Activated CD8-positive, alpha-beta memory T cell treated with anti-CD3 and anti-CD28 coated beads, Interleukin-2, amount 50 U/mL, for 24 hours (primary cell): Measurements from ENCODE around the gene PPM1H.

Experiments
- DNase-seq: peaks from one replicate; pipeline ENCODE4 v3.0.0-alpha.2; 2020; ENCODE audit errors: extremely low read depth

The PPM1H gene

DNA sequence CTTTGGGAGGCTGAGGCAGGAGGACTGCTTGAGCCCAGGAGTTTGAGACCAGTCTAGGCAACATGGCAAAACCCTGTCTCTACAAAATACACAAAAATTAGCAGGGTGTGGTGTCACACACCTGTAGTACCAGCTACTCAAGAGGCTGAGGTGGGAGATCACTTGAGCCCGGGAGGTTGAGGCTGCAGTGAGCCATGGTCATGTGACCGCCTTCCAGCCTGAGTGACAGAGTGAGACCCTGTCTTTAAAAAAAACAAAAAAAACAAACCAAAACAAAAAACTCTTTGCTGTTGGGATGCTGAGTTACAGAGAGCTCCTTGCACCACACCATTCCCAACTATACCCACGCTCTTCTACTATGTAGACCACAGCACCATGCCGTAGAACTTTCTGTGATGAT lies 221.2 kb downstream of the PPM1H start:
- no peak for DNase-seq

DNA sequence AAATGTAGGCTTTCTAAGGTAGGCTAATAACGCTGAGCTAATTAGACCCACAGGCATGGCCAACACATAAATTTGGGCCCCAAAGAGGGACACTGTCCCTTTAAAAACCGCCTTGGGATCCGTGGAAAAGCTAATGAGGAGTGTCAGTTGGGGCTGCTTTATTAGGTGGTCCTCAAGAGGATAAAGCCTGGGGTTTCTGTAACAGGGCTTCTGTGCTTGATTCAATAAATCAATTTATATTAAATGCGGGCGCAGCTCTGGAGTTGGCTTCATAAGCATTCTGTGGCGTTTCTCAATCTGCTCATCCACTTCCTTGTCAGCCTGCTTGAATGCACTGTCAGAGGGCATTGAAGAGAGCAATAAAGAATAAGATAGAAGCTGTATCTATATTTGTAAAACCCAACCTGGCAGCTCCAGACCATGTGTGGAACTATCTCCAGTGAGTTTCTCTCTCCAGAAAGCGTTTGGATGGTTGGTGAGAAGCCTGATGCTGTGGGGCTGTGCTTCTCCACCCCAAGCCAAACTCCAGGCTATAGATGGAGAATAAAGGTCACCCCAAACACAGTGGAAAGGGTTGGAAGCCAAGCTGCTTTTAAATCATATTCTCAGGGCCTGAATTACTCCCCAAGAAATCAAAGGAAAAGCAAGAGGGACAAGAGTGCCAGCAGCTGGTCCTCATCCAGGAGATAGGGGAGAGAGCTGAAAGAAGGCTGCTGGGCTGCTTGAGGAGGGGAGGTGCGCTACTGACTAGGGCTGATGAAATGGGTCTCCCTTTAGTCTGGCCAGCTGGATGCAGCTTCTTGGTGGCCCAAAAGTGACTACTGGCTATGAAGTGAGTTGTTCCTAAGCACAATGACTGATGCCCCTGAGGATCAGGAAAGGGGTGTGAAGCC lies 222.0 kb downstream of the PPM1H start:
- no peak for DNase-seq

DNA sequence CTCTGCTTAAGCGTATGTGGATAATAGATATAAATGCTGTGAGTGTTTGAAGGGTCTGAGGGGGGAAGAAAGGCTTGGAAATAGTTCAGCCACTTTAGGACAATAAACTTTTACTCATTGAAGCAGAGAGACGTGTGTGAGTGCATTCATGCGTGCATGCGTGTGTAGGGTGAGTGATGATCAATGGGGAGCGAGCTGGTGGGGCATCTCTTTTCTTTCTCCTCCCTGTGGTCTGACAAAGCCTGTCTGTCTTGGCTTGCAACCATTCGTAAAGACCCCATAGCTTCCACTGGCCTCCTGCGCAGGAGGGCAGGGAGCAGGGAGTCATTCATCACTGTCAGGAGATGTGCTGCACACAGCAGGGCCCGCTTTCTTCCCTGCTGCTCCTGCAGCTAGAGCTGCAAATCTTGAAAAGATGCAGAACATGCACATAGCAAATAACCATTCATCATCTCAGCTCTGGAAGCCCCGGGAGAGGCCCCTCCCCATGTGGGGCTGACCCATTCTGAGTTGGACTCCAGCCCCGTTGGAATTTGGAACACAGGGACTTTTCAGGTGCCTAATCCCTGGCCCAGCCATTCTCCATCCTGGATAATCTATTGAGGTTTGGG lies 223.2 kb downstream of the PPM1H start:
- no peak for DNase-seq

DNA sequence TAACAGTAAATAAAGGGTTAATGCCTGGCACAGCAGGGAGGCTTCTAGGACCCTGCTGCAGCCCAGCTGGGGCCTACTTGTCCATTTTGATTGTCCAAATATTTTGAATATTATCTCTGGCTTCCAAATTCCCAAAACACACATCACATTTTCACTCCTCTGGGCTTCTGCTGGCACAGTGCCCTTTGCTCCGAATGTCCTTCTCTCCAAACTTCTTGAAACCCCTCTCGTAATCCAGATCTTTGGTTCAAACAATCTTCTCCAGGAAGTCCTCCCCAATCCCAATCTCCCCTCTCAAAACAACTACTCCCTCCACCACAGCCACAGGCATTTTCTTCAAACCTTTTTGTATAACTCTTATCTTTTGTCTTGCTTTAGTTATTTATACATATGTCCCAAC lies 225.6 kb downstream of the PPM1H start:
- no peak for DNase-seq

DNA sequence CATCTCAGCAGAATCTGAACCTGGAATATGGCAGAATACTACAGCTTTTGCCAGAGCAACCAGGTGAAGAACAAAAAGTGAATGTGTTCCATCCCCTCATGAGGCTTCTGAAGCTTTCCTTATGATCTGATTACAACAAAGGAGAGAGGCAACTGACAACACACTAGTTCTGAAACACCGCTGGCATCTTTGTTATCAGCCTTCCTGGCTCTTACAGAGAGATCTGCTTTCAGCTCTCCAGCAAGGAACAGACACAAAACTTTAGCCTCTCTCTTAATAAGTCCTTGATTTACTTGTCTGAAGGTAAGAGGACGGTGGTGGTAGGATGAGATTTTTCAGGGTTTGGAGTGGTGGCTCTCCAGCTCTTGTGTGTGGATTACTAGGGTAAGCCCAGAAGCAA lies 227.0 kb downstream of the PPM1H start:
- no peak for DNase-seq

DNA sequence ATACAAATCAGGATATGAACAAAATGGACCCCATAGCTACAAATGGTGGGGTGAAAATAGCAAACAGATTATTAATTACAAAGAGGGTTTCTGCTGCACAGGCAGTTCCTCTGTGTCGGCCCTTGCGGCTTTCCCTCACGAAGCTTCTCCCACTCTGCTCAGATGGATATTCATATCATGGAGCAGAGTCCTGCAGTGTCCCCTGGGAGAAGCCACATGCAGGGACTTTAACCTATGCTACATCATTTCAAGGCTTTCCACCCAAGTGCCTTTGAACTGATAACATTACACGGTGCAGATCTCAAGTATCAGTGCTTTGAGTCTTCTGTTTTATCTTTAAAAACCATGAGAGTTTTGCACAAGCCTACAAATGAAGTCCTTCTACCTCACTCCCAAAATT lies 229.1 kb downstream of the PPM1H start:
- no peak for DNase-seq

DNA sequence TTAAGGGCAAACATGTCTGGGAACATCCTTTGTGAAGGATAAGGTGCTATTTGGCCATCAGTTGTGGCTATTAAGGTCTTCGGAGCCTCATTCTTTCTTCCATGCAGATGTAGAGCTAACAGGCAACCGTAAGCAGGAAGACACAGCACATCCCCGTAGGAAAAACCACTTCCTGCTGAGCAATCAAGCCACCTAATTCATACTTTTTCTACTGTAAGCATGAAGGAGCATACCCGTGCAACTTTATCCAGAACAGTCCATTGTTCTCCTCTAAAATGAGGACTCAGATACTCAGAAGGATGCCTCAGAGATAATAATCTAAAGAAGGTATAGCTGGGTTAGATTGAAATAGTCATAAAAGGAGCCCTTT lies 232.0 kb downstream of the PPM1H start:
- DNase-seq: no peak

DNA sequence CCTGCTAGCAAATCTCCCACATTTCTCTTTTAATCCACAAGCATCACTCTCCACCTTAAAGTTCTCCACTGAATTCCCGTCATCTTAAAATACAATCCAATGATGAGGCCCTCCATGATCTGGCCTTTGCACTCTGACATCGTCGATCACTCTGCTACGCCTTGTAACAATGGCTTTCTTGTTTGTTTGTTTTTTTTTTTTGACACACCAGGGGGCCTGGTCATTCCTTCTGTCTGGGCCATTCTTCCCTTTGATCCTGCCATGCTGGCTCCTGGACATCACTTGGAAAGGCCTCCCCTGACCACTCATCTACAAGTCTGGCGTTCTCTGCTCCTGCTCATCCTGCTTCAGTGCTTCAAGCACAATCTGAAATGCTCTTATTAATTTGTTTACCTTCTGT lies 233.5 kb downstream of the PPM1H start:
- DNase-seq: no peak

DNA sequence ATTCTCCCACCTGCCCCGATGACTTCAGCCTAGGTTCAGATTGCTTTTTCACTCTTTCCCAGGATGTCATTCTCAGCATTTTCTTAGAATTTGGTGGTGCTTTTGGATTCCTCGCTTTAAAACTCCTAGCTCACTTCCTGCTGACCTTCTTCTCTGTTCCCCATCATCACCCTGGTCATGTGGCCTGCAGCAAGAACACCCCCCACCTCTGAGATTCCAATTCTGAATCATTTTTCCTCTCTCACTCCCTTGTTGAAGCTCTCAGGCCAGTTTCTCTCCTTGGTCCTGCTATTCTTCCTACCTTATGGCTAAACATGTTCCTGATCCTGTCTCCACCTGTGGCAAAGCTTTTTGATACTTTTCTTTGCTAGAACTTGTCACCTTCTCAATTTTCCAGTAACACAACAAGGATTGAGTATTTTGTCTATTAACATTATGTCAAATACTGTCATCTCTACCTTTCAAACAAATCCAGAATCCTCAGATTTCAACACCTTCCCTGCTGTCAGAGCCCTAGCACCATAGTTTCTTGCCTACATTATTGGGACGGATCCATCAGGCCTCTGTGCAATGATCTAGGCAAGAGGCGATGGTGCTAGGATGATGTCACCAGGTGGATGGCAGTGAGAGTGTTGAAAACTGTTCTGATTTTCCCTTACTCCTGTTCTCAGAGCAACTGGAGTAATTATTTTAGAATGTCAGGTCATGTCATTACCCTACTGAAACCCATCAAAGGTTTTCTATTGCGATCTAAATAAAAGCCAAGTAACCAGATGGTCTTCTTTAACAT lies 234.7 kb downstream of the PPM1H start:
- no peak for DNase-seq

DNA sequence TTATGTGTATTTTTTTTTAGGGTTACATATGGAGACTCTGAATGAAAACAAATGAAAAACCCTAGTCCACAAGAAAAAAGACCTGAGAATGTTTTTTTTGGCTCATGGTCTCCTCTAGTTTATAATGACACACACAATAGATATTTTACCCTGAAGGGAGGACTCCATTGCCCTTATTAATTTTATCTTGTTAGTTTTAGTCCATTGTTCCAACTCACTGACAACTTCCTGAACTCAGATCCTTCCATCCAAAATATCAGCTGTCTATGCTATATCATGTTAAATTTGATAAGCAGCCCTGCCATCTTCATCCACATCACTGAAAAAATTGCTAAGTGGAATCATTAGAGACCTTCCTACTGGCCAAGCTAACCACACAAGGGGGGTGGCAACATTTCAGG lies 236.2 kb downstream of the PPM1H start:
- DNase-seq: no peak

DNA sequence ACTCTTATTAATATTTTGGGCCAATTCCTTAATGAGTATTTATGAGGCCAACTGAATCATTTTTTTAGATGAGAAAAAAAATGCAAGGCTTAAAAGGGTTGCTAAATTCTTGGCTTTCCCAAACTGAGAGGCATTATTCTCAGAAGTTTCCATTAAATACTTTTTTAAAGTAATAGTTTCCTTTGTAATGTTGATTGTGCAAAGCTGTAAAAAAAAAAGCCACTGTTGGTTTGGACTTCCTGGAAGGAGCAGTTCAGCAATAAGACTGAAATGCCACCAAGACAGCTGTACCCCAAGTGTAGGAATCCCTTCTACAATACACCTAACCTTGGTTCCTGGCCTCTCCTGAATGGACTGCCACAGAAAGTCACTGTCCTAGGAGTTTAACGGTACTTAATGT lies 237.1 kb downstream of the PPM1H start:
- no peak for DNase-seq

DNA sequence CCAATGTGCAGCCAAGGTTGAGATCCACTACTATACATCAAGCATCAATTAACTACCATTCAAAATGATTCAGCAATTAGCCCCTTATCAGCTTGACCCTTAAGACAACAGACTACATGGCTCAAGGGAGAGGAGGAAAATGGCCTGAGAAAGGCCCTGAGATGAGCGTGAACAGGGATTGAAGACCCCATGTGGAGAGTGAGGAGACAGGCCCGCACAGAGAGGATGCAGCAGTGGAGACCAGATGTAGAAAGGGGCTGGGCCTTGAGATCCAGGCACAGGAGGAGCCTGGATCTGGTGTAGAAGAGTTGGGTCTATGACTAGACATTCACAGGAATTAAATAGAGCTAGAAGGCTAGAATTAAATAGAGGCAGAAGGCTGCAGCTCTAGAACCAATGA lies 239.3 kb downstream of the PPM1H start:
- no peak for DNase-seq

DNA sequence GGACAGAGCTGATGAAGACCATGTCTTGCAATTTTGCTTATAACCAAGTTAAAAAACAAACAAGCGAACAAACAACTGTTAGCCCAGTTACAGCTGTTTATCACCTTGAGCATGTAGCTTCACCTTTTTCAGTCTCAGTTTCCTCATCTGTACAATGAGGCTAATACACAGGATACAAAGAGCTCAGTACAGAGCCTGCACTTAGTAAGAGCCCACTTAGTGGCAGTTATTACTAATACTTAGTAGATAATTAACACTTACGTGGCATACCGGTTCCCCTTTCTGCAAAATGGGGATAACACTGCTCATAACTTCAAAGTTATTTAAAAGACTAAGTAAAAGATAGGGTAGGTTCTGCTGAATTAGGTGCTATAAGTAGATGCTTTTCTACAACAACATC lies 240.3 kb downstream of the PPM1H start:
- no peak for DNase-seq

DNA sequence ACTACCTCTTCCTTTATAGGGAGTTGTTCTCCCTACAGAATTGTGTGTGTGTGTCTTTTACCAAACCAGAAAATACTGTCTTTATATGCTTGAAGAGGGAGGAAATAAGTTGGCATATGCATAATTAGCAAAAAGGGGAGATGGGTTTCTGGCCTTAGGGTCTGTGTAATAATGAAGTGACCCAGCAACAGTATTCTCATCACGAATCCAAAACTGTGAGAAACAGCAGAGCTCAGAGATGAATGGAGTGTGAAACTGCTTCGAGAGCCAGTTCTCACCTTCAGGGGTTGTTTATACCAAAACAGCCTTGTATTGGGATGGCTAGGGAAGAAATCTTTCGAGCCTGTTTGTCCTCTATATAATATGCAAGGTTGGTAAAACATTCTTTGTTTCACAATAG lies 240.8 kb downstream of the PPM1H start:
- no peak for DNase-seq

DNA sequence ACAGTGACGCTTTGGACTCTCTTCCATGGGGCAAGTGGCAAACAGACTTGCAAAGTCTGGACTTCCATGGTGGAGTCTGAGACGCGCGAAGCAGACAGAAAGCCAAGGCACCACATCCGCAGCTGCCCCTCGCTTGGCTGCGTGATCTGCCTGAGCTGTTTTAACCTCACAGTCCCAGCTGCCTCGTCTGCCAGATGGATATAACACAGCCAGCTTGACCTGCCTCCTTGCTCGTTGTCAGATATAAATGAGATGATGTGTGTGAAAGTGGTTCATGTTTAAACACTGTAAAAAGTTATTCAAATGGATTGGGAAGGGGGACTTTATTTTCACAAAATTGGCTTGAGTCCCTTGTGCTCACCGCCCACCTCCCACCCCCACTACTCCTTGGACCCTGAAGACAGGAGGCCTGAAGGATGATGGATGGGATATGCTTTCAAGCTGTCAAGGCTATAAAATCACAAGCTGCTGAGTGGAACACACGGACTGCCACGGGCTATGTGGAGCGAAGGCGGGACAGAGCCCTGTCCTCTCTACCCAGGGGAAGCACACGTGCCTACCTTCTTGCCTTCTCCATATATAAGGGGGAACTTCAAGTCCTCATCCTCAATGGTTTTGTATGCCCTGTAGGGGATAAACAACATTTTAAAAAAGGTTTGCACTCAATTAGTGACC lies 241.4 kb downstream of the PPM1H start:
- no peak for DNase-seq

DNA sequence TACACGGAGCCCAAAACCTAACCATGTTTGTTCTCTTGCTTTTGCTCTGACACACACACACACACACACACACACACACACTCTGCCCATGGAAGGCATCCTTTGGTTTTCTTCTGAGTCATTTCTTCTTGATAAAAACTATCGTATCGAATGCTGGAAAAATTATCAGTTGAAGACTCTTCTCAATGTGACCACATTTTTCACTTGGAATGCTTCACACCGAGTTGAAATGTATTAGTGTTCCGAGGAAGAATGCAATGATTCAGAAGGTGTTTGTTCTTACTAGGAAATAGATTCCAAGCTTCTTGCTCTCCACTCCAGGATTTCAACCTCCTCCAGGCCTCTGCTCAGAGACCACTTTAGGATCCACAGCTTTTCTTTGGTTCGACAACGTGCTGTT lies 242.1 kb downstream of the PPM1H start:
- DNase-seq: no peak

DNA sequence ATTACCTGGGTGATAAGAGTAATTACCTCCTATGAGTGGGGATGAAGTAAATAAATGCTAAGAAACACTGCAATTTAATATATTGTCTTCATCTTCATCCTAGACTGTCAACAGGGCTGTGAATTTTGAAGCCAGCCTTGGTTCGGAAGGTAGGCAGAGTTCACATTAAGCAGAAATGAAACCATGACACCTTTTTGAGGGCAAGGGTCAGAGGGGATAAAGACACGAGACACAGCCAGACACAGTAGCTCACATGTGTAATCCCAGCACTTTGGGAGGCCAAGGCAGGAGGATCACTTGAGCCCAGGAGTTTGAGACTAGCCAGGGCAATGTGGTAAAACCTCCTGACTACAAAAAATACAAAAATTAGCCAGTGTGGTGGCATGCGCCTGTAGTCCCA lies 243.6 kb downstream of the PPM1H start:
- no peak for DNase-seq

DNA sequence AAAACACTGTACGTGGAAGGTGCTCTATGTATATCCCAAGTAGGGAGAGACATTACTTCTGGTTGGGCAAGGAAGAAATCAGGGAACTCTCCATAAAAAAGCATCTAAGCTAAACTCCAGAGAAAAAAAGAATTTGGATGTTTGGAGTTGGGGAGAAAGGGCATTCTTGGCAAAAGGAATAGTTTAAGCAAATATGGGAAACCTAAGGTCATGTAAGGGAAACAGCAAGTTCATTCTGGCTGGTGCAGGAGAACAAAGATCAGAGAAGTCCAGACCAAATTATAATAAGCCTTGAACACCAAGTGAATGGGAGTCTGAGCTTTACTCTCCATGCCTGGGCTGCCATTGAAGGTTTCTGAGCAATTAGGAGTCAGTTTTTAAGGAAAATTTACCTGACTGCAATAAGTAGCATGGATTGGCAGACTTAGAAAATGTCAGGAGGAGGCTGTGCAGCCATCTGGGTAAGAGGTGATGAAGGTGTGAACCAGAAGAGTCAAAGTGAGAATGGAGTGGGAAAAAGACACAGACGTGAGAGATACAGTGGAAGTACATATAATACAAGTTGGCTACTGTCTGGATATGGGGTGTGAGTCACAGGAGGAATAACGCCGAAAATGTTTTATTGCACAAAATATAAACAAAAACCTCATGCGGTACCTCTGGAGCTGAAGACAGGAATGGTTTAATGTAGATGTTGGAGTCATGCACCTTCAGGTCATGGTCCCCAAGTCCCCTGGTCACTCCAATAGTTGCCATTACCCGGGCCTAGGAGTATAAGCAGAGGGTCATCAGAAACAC lies 245.7 kb downstream of the PPM1H start:
- DNase-seq: no peak

DNA sequence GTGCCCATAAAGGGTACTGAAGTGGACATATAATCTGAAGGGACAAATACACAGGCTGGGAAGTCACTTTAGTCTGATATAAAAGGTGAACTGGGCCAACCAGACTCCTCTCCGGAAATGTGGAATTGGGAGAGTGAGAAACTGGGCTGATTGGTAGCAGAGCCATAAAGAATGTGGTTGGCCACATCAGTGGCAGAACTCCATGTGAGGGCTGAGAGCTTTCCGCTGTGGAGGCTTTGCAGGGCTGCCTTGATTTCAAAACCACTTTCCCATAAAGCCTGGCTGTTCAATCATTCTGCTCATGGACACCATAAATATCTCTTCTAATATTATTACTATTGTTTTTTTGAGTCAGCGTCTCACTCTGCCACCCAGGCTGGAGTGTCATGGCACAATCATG lies 248.0 kb downstream of the PPM1H start:
- DNase-seq: no peak

DNA sequence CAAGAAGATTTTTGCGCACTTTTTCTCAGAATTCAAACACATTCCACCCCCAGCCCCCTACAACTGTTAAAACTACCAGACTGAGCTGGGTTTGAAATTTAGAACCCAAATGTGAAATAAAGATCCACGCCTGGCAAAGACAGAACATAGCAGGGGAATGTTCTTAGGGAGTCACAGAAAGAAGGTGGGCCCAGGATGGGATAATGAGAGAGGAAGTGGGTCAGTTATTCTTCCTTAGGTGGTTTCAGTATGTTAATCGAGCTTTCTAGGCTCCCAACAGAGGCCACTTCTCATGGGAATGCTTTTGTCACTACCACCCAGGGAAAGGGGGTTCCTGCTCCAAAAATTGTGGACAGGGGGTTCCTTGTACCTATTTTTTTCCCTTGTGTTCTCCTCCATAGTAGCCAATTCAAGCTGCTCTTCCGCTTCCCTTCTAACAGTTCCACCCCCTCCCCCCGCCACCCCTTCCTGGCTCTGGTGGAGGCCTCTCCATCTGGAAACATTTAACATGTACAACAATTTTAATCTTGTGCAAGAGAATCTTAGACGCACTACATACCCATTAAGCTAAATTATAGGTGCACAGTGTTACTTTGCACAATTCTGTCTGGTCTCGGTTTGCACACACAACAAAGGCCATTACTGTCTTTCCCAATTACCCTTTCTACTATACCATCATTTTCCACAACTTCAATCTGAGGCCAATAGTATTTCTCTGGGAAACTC lies 250.2 kb downstream of the PPM1H start:
- no peak for DNase-seq
